Measurements from ENCODE around the gene ZSCAN32.

GRCh38 chr16:3444032-3444388 is 43.2 kb upstream of the ZSCAN32 start:
- TF ChIP-seq CTCF (IDR thresholded peaks at IDR 0.05; ENCODE audit: low read length): no peak
- no peak for TF ChIP-seq EZH2 (IDR thresholded peaks at IDR 0.05; ENCODE audit: borderline replicate concordance, low read length)
